Lung (tissue), 12 donors: ENCODE measurements around the gene ZNF580. TPM values are rescaled to one million over a fixed set of nuclear protein-coding genes. Genes with fewer than 3 reads are reported as not detected.

Source experiments
- ATAC-seq: fragments of 200-7000 bp; cut with Tn5 transposase; one replicate; pipeline ENCODE4 v1.9.1; 2020; ENCODE audit warnings: moderate number of reproducible peaks; ENCODE audit not compliant: insufficient read depth, low FRiP score
- DNase-seq, 3 donors: peaks; one replicate each; pipeline ENCODE4 v3.0.0-alpha.2; 2013 to 2017
- H3K27ac ChIP-seq, 2 donors: one replicate each; pipeline ENCODE4 v1.5.1; 2013; ENCODE audit warnings: mild to moderate bottlenecking in 2 of 2, moderate library complexity in 2 of 2, control low read depth in 1 of 2, inconsistent platforms in 1 of 2, low read depth in 1 of 2, low read length in 1 of 2
- H3K27me3 ChIP-seq, 3 donors: one replicate each; pipeline ENCODE4 v1.5.1; 2013; ENCODE audit warnings: low read length in 2 of 3; ENCODE audit not compliant: control insufficient read depth in 3 of 3, insufficient read depth in 3 of 3
- H3K36me3 ChIP-seq, 4 donors: one replicate each; pipeline ENCODE4 v1.5.1; 2013; ENCODE audit warnings: low read length in 4 of 4, mild to moderate bottlenecking in 1 of 4, moderate library complexity in 1 of 4; ENCODE audit not compliant: control insufficient read depth in 4 of 4, insufficient read depth in 4 of 4
- H3K4me1 ChIP-seq, 5 donors: one replicate each; pipeline ENCODE4 v1.5.1; 2013; ENCODE audit warnings: low read length in 5 of 5, mild to moderate bottlenecking in 2 of 5, moderate library complexity in 1 of 5; ENCODE audit not compliant: control insufficient read depth in 5 of 5, insufficient read depth in 5 of 5
- H3K4me3 ChIP-seq: one replicate; pipeline ENCODE4 v1.5.1; 2013; ENCODE audit warnings: mild to moderate bottlenecking, control low read depth, moderate library complexity
- H3K9ac ChIP-seq, 2 donors: one replicate each; pipeline ENCODE4 v1.5.1; 2013; ENCODE audit warnings: low read length in 2 of 2, control low read depth in 1 of 2; ENCODE audit not compliant: insufficient read depth in 1 of 2
- H3K9me3 ChIP-seq, 4 donors: one replicate each; pipeline ENCODE4 v1.5.1; 2013; ENCODE audit warnings: low read length in 3 of 4, mild to moderate bottlenecking in 1 of 4, moderate library complexity in 1 of 4; ENCODE audit not compliant: control insufficient read depth in 4 of 4, insufficient read depth in 3 of 4
- WGBS, 2 donors: extraction: QIAGEN DNeasy Blood & Tissue Kit; methylation state at CpG; one replicate each; pipeline ENCODE4 v1.1.7; 2013; 5-methylcytosine and 5-hydroxymethylcytosine counted together
- polyA plus RNA-seq, 2 donors: library from polyadenylated mRNA; stranded (reverse); fragments of 200-250 nt; gene quantifications; one replicate each; pipeline ENCODE4 v1.2.1, GENCODE V29; 2013
- total RNA-seq, 2 donors: library from RNA; depleted of rRNA in 1 of 2; stranded (reverse); fragments of >200 nt in 1 of 2; gene quantifications; one replicate each; pipeline ENCODE4 v1.2.1, GENCODE V29; 2014 to 2021
- TF ChIP-seq, protein P1 (sequence below): IDR thresholded peaks from 2 replicates; pipeline ENCODE4 v1.5.1; 2012; ENCODE audit warnings: mild to moderate bottlenecking; ENCODE audit errors: control extremely low read depth, extremely low read depth
- donor health status: control.
- donor health status: control.
- donor health status: Bipolar disorder and iron deficiency.
- donor health status: healthy.
- donor health status: DM: yes; HTN: yes; CAD: no.

ZNF580 gene
- total and polyA plus RNA-seq, 4 donors: 11.1 to 41.3 (median 30.8) TPM

DNA sequence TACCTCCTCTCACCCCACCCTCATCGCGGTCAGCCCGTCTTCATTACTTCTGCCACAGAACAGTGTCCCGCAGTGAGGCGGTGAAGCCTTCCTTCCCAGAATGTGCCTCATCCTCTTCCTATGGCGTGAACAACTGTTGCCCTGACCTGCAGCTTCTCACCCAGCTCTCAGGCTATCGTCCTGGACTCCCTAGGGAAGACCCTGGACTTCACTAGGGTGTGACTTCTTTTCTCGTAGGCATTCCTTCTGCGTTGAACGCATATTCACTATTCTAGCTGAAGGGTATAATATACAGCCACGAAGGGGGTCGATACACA is 34.4 kb upstream of the ZNF580 start:
- ATAC-seq (no peak), DNase-seq (no peak)
- Histone ChIP-seq H3K27me3 (no peaks in the 10 kb centered on the region), H3K9ac (peak overlapping the region in 1 of 2 donors; percentile 78), H3K36me3 (peaks cover 0 to 19% (median 13%) of the 10 kb centered on the region in 4 donors), H3K4me1 (peaks cover 0 to 17% (median 6%) of the 10 kb centered on the region in 5 donors), H3K27ac (peak overlapping the region; percentile 95 to 97), H3K4me3 (no peak overlapping the region), H3K9me3 (no peaks in the 10 kb centered on the region)
- TF ChIP-seq, protein P1, sequence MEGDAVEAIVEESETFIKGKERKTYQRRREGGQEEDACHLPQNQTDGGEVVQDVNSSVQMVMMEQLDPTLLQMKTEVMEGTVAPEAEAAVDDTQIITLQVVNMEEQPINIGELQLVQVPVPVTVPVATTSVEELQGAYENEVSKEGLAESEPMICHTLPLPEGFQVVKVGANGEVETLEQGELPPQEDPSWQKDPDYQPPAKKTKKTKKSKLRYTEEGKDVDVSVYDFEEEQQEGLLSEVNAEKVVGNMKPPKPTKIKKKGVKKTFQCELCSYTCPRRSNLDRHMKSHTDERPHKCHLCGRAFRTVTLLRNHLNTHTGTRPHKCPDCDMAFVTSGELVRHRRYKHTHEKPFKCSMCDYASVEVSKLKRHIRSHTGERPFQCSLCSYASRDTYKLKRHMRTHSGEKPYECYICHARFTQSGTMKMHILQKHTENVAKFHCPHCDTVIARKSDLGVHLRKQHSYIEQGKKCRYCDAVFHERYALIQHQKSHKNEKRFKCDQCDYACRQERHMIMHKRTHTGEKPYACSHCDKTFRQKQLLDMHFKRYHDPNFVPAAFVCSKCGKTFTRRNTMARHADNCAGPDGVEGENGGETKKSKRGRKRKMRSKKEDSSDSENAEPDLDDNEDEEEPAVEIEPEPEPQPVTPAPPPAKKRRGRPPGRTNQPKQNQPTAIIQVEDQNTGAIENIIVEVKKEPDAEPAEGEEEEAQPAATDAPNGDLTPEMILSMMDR: no peak
- 22% methylated on average over 12 of the region's 12 CpGs for WGBS, 2 donors

DNA sequence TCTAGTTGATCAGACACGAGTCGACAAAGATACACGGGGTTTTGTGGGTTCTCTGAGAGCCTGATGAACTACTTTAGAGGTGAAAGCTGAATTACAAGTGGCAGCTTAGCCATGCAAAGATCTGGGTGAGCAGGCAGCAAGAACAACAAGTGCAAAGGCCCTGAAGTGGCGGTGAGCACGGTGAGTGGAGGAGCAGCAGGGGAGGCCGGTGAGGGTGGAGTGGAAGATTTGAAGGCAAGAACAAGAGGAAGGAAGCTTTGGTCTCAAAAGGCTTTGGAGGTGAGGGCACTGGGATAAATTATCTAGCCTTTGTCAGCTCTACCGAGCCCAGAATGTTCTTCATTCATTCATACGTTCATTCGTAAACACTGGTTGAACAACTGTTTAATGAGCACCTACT is 34.0 kb upstream of the ZNF580 start:
- H3K9me3 ChIP-seq: no peaks in the 10 kb centered on the region
- ATAC-seq (no peak), DNase-seq (no peak)
- peaks cover 0 to 19% (median 13%) of the 10 kb centered on the region in 4 donors for H3K36me3 ChIP-seq
- 61 to 69% methylated on average over 9 of the region's 9 CpGs for WGBS, 2 donors
- no peaks in the 10 kb centered on the region for H3K27me3 ChIP-seq
- peak overlapping the region in 1 of 2 donors; percentile 7 for H3K27ac ChIP-seq
- TF ChIP-seq, protein P1: no peak
- H3K4me3 ChIP-seq: no peak overlapping the region
- peaks cover 0 to 17% (median 6%) of the 10 kb centered on the region in 5 donors for H3K4me1 ChIP-seq
- no peak overlapping the region for H3K9ac ChIP-seq

DNA sequence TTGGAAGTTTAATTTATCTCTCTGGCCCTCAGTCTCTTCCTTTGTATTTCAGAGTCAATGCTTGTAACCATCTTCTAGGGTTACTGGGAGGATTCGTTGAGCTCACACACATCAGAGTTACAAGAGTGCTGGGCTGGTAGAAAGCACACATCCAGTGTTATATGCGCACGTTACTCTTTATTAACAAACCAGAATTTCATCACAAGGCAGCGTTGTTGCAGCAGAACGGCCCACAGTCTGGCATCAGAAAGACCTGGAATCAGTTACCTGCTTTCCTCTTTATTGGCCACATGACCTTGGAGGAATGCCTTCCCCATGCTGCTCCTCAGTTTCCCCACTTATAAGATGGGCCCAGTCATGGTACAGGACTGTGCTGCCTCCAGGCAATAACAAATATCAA is 31.5 kb upstream of the ZNF580 start:
- H3K4me1 ChIP-seq: peaks cover 0 to 17% (median 6%) of the 10 kb centered on the region in 5 donors
- no peak overlapping the region for H3K9ac ChIP-seq
- no peak for DNase-seq
- TF ChIP-seq, protein P1: no peak
- H3K27ac ChIP-seq: no peak overlapping the region
- H3K36me3 ChIP-seq: peaks cover under 1 to 23% (median 13%) of the 10 kb centered on the region in 4 donors
- H3K4me3 ChIP-seq: no peak overlapping the region
- H3K27me3 ChIP-seq: no peaks in the 10 kb centered on the region
- no peaks in the 10 kb centered on the region for H3K9me3 ChIP-seq
- WGBS, 2 donors: 54 to 82% methylated on average over 5 of the region's 5 CpGs
- no peak for ATAC-seq
